HCT116 (cell line): ENCODE results near the gene PBX1.

ENCODE experiments used
- TF ChIP-seq, protein P1 (sequence below), 3 experiments: fragments of 200-600 bp in 1 of 3; sonication (generic) in 1 of 3; IDR thresholded peaks in 2 of 3; conservative IDR thresholded peaks in 1 of 3; 2 replicates each; pipeline ENCODE4 v1.5.1; 2012 to 2017; ENCODE audit warnings: low read depth in 2 of 3, low read length in 2 of 3, antibody characterized with exemption in 1 of 3, borderline replicate concordance in 1 of 3, control low read depth in 1 of 3, mild to moderate bottlenecking in 1 of 3, mixed read lengths in 1 of 3, mixed run types in 1 of 3, moderate library complexity in 1 of 3; ENCODE audit not compliant: insufficient read depth in 1 of 3
- TF ChIP-seq, protein P2 (sequence below): IDR thresholded peaks from 2 replicates; pipeline ENCODE4 v1.6.1; 2012

DNA sequence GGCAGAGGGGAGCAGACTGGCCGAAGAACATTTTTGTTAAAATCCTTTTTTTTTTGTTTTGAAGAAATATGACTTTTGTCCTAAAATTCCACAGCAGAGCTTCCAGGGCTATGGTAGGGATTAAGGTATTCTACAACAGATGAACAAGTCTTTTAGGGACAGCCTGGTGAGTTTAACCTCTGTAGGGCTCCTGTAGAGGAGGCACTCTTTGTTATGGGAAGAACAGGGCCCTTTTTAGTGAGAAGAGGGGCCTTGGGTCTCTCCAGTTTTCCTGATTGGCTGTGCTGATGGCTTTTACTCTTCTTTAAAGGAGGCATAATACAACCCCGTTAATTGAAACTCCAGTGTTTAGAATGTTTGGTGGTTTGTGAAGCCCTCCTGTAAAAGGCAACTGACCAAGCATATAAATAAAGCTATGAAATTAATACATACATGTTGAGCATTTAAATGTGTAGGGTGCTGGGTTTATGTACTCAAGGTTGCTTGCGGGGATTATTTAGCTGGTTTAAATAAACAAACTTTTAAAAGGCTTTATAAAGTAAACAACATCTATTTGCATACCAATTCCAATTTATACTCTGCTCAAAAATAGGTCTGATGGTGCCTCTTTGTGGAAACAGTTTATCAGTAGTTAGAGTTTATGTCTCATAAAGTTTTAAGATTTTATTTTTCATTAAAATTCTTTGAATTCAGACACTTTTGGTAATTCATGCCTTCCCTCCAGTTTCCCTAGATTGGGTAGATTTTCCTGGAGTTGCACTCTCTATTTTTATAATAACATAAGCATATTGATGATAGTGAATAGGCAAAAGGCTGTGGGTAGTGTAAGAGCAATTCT, 46.5 kb downstream of the PBX1 start:
- TF ChIP-seq, protein P1, sequence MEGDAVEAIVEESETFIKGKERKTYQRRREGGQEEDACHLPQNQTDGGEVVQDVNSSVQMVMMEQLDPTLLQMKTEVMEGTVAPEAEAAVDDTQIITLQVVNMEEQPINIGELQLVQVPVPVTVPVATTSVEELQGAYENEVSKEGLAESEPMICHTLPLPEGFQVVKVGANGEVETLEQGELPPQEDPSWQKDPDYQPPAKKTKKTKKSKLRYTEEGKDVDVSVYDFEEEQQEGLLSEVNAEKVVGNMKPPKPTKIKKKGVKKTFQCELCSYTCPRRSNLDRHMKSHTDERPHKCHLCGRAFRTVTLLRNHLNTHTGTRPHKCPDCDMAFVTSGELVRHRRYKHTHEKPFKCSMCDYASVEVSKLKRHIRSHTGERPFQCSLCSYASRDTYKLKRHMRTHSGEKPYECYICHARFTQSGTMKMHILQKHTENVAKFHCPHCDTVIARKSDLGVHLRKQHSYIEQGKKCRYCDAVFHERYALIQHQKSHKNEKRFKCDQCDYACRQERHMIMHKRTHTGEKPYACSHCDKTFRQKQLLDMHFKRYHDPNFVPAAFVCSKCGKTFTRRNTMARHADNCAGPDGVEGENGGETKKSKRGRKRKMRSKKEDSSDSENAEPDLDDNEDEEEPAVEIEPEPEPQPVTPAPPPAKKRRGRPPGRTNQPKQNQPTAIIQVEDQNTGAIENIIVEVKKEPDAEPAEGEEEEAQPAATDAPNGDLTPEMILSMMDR (IDR thresholded peaks at IDR 0.05 in 2 of 3, conservative IDR thresholded peaks at IDR 0.05 in 1 of 3; ENCODE audit: borderline replicate concordance in 1 of 3, insufficient read depth in 1 of 3, low read depth in 2 of 3, low read length in 2 of 3): no peak
- TF ChIP-seq, protein P2, sequence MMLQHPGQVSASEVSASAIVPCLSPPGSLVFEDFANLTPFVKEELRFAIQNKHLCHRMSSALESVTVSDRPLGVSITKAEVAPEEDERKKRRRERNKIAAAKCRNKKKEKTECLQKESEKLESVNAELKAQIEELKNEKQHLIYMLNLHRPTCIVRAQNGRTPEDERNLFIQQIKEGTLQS: no peak
